ENCODE data around the gene DAP.

DNA sequence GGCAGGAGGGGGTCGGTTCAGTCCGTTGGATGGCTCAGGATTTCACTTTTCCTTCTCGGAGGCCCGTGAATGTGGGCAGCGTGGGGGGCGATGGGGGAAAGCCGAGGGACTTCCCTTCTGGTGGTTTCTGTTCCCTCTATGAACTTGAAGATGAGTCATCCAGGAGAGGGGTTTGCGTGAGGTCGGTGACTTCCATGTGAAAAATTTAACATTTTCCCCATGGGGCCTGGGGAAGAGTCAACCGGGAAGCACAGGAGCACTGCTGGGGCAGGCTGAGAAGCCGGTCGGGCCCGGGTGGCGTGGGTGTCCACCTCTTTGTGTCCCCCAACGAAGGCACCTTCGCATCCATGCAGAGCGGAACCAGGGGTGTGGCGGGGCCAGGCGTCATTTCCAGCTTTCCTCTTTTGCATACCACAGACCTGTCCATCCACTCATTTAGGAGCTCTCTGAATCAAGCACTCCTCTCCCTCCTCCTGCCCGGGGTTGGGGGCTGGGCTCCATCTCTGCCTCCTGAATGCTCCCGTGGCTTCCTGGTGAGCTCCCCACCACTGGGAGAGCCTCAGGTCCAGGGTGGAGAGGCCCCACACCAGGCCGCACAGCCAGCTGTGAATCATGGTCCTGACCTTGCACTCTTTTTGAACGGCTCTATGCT, 128.8 kb downstream of the DAP start:
- TF ChIP-seq, protein P1, sequence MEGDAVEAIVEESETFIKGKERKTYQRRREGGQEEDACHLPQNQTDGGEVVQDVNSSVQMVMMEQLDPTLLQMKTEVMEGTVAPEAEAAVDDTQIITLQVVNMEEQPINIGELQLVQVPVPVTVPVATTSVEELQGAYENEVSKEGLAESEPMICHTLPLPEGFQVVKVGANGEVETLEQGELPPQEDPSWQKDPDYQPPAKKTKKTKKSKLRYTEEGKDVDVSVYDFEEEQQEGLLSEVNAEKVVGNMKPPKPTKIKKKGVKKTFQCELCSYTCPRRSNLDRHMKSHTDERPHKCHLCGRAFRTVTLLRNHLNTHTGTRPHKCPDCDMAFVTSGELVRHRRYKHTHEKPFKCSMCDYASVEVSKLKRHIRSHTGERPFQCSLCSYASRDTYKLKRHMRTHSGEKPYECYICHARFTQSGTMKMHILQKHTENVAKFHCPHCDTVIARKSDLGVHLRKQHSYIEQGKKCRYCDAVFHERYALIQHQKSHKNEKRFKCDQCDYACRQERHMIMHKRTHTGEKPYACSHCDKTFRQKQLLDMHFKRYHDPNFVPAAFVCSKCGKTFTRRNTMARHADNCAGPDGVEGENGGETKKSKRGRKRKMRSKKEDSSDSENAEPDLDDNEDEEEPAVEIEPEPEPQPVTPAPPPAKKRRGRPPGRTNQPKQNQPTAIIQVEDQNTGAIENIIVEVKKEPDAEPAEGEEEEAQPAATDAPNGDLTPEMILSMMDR (IDR thresholded peaks at IDR 0.05) = no peak
- TF ChIP-seq POLR2A (IDR thresholded peaks at IDR 0.05; ENCODE audit: low read length) = no peak
- no peak for TF ChIP-seq EP300 (IDR thresholded peaks at IDR 0.05)
- TF ChIP-seq MYC (IDR thresholded peaks at IDR 0.05; ENCODE audit: borderline replicate concordance, low read length) = no peak
- no peak for TF ChIP-seq MAFK (IDR thresholded peaks at IDR 0.05; ENCODE audit: partially characterized antibody)
- TF ChIP-seq CBX8 (IDR thresholded peaks at IDR 0.05) = no peak
- no peak for TF ChIP-seq HDAC2 (IDR thresholded peaks at IDR 0.05)
- no peak for TF ChIP-seq SMC3 (IDR thresholded peaks at IDR 0.05)
- no peak for TF ChIP-seq PHF8 (IDR thresholded peaks at IDR 0.05; ENCODE audit: borderline replicate concordance, low read depth)
- TF ChIP-seq, protein P2, sequence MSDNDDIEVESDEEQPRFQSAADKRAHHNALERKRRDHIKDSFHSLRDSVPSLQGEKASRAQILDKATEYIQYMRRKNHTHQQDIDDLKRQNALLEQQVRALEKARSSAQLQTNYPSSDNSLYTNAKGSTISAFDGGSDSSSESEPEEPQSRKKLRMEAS (IDR thresholded peaks at IDR 0.05) = no peak
- TF ChIP-seq, protein P3, sequence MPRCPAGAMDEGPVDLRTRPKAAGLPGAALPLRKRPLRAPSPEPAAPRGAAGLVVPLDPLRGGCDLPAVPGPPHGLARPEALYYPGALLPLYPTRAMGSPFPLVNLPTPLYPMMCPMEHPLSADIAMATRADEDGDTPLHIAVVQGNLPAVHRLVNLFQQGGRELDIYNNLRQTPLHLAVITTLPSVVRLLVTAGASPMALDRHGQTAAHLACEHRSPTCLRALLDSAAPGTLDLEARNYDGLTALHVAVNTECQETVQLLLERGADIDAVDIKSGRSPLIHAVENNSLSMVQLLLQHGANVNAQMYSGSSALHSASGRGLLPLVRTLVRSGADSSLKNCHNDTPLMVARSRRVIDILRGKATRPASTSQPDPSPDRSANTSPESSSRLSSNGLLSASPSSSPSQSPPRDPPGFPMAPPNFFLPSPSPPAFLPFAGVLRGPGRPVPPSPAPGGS (IDR thresholded peaks at IDR 0.05) = no peak
- TF ChIP-seq, protein P4, sequence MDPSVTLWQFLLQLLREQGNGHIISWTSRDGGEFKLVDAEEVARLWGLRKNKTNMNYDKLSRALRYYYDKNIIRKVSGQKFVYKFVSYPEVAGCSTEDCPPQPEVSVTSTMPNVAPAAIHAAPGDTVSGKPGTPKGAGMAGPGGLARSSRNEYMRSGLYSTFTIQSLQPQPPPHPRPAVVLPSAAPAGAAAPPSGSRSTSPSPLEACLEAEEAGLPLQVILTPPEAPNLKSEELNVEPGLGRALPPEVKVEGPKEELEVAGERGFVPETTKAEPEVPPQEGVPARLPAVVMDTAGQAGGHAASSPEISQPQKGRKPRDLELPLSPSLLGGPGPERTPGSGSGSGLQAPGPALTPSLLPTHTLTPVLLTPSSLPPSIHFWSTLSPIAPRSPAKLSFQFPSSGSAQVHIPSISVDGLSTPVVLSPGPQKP (IDR thresholded peaks at IDR 0.05; ENCODE audit: low read depth, low read length) = no peak
- no peak for TF ChIP-seq HEYL (CRISPR knock-in tag; IDR thresholded peaks at IDR 0.05)

All from A549 (cell line).